ENCODE results near the gene ADCY2. TPM values are rescaled to one million over a fixed set of nuclear protein-coding genes. Genes with fewer than 3 reads are reported as not detected.

ADCY2 gene
- total RNA-seq, 1 experiment from 2014 or later, result not detected

GRCh38 chr5:7781899-7782298 is 386.0 kb downstream of the ADCY2 start:
- no peak overlapping the region for H3K4me3 Mint-ChIP-seq (ENCODE audit: low read depth, unreplicated experiment)
- DNase-seq, result no peak
- H3K27me3 Mint-ChIP-seq (ENCODE audit: unreplicated experiment), result peaks cover 78% of the 10 kb centered on the region
- no peak for TF ChIP-seq CTCF (IDR thresholded peaks at IDR 0.05; ENCODE audit: unreplicated experiment)
- intact Hi-C loops (cut with micrococcal nuclease; ENCODE audit: unreplicated experiment), result no loop called here
- CTCF ChIA-PET, result no interaction called here
- H3K9me3 Mint-ChIP-seq (ENCODE audit: low read depth, unreplicated experiment), result peaks cover 2% of the 10 kb centered on the region
- no TSS peak for BruUV-seq (replicated peaks)
- H3K4me1 Mint-ChIP-seq (ENCODE audit: low read depth, unreplicated experiment), result no peaks in the 10 kb centered on the region
- H3K27ac Mint-ChIP-seq (ENCODE audit: unreplicated experiment), result no peak overlapping the region
- no peaks in the 10 kb centered on the region for H3K36me3 Mint-ChIP-seq (ENCODE audit: insufficient read depth, unreplicated experiment)

GRCh38 chr5:7784683-7785380 is 388.9 kb downstream of the ADCY2 start:
- Mint-ChIP-seq H3K27me3 (ENCODE audit: unreplicated experiment) (peaks cover 64% of the 10 kb centered on the region), H3K27ac (ENCODE audit: unreplicated experiment) (no peak overlapping the region), H3K9me3 (ENCODE audit: low read depth, unreplicated experiment) (peaks cover 2% of the 10 kb centered on the region), H3K4me3 (ENCODE audit: low read depth, unreplicated experiment) (no peak overlapping the region), H3K4me1 (ENCODE audit: low read depth, unreplicated experiment) (no peaks in the 10 kb centered on the region), H3K36me3 (ENCODE audit: insufficient read depth, unreplicated experiment) (no peaks in the 10 kb centered on the region)
- DNase-seq, result no peak
- no peak for TF ChIP-seq CTCF (IDR thresholded peaks at IDR 0.05; ENCODE audit: unreplicated experiment)
- BruUV-seq (replicated peaks), result no TSS peak
- CTCF ChIA-PET, result no interaction called here
- intact Hi-C loops (cut with micrococcal nuclease; ENCODE audit: unreplicated experiment), result no loop called here

GRCh38 chr5:7787770-7788169 is 391.8 kb downstream of the ADCY2 start:
- H3K4me3 Mint-ChIP-seq (ENCODE audit: low read depth, unreplicated experiment), result no peak overlapping the region
- H3K36me3 Mint-ChIP-seq (ENCODE audit: insufficient read depth, unreplicated experiment), result no peaks in the 10 kb centered on the region
- TF ChIP-seq CTCF (IDR thresholded peaks at IDR 0.05; ENCODE audit: unreplicated experiment), result no peak
- DNase-seq, result no peak
- H3K4me1 Mint-ChIP-seq (ENCODE audit: low read depth, unreplicated experiment), result no peaks in the 10 kb centered on the region
- CTCF ChIA-PET, result no interaction called here
- intact Hi-C loops (cut with micrococcal nuclease; ENCODE audit: unreplicated experiment), result no loop called here
- peaks cover 5% of the 10 kb centered on the region for H3K9me3 Mint-ChIP-seq (ENCODE audit: low read depth, unreplicated experiment)
- H3K27ac Mint-ChIP-seq (ENCODE audit: unreplicated experiment), result no peak overlapping the region
- no TSS peak for BruUV-seq (replicated peaks)
- peaks cover 44% of the 10 kb centered on the region for H3K27me3 Mint-ChIP-seq (ENCODE audit: unreplicated experiment)

- H3K27me3 Mint-ChIP-seq (ENCODE audit: unreplicated experiment), result peaks cover 26% of the 10 kb centered on the region
- H3K36me3 Mint-ChIP-seq (ENCODE audit: insufficient read depth, unreplicated experiment), result no peaks in the 10 kb centered on the region
- CTCF ChIA-PET, result no interaction called here
- no peak for DNase-seq
- no peak for TF ChIP-seq CTCF (IDR thresholded peaks at IDR 0.05; ENCODE audit: unreplicated experiment)
- H3K27ac Mint-ChIP-seq (ENCODE audit: unreplicated experiment), result no peak overlapping the region
- no peak overlapping the region for H3K4me3 Mint-ChIP-seq (ENCODE audit: low read depth, unreplicated experiment)
- peaks cover 5% of the 10 kb centered on the region for H3K9me3 Mint-ChIP-seq (ENCODE audit: low read depth, unreplicated experiment)
- intact Hi-C loops (cut with micrococcal nuclease; ENCODE audit: unreplicated experiment), result no loop called here
- no peaks in the 10 kb centered on the region for H3K4me1 Mint-ChIP-seq (ENCODE audit: low read depth, unreplicated experiment)
- BruUV-seq (replicated peaks), result no TSS peak
These were observed 393.6 kb downstream of the ADCY2 start for GRCh38 chr5:7789567-7789966.
